Upper lobe of right lung (tissue), 1 donor: ENCODE measurements around the gene ABCC2. TPM values are rescaled to one million over a fixed set of nuclear protein-coding genes. Genes with fewer than 3 reads are reported as not detected.

Source experiments
- ATAC-seq: fragments of 200-7000 bp; cut with Tn5 transposase; one replicate; pipeline ENCODE4 v1.9.1; 2020; ENCODE audit warnings: mild to moderate bottlenecking, moderate library complexity
- DNase-seq: peaks from one replicate; pipeline ENCODE4 v3.0.0-alpha.2; 2020
- H3K27ac ChIP-seq: fragments of 200-600 bp; one replicate; pipeline ENCODE4 v1.8.0; 2022
- H3K27me3 ChIP-seq: fragments of 200-600 bp; one replicate; pipeline ENCODE4 v1.8.0; 2022; ENCODE audit warnings: mild to moderate bottlenecking
- H3K36me3 ChIP-seq: fragments of 200-600 bp; one replicate; pipeline ENCODE4 v1.8.0; 2022
- H3K4me1 ChIP-seq: fragments of 200-600 bp; one replicate; pipeline ENCODE4 v1.8.0; 2022
- H3K4me3 ChIP-seq: fragments of 200-600 bp; one replicate; pipeline ENCODE4 v1.8.0; 2022; ENCODE audit warnings: mild to moderate bottlenecking
- H3K9me3 ChIP-seq: fragments of 200-600 bp; one replicate; pipeline ENCODE4 v1.8.0; 2022
- CTCF ChIP-seq: fragments of 200-600 bp; IDR thresholded peaks from one replicate; pipeline ENCODE4 v1.8.0; 2022; ENCODE audit warnings: antibody characterized with exemption
- intact Hi-C: fragments of 100-400 bp; cut with DNase I; formaldehyde crosslinking; loops from one replicate; pipeline ENCODE4 v1.11.0; 2022
- total RNA-seq: library from RNA; stranded (reverse); fragmentation: NEBNext Ultra II Directional; extraction: Animal tissue kit (Norgen Biotek cat#: 25700); gene quantifications from one replicate; pipeline ENCODE4 v1.2.1, GENCODE V29; 2021
- donor health status: DM: no; HTN: yes; CAD: no; lungs with severe emphysema.

The ABCC2 gene
- total RNA-seq, 1 donor from 2014 or later, result 1.1 TPM

GRCh38 chr10:99812177-99812576 is 29.7 kb downstream of the ABCC2 start:
- Histone ChIP-seq H3K27me3 (no peaks in the 10 kb centered on the region), H3K36me3 (no peaks in the 10 kb centered on the region), H3K4me1 (no peaks in the 10 kb centered on the region), H3K9me3 (no peaks in the 10 kb centered on the region), H3K27ac (no peak overlapping the region), H3K4me3 (no peak overlapping the region)
- DNase-seq, result no peak
- no peak for TF ChIP-seq CTCF
- ATAC-seq, result no peak
- intact Hi-C loops, result no loop called here

GRCh38 chr10:99814143-99814542 is 31.7 kb downstream of the ABCC2 start:
- DNase-seq (no peak), ATAC-seq (no peak)
- Histone ChIP-seq H3K4me1 (no peaks in the 10 kb centered on the region), H3K4me3 (no peak overlapping the region), H3K36me3 (no peaks in the 10 kb centered on the region), H3K27me3 (no peaks in the 10 kb centered on the region), H3K9me3 (no peaks in the 10 kb centered on the region), H3K27ac (no peak overlapping the region)
- intact Hi-C loops, result no loop called here
- TF ChIP-seq CTCF, result no peak

GRCh38 chr10:99815621-99816020 is 33.2 kb downstream of the ABCC2 start:
- intact Hi-C loops, result no loop called here
- DNase-seq, result no peak

GRCh38 chr10:99827936-99828335 is 45.5 kb downstream of the ABCC2 start:
- no peak overlapping the region for H3K4me3 ChIP-seq
- intact Hi-C loops, result no loop called here
- H3K27me3 ChIP-seq, result no peaks in the 10 kb centered on the region
- no peak overlapping the region for H3K27ac ChIP-seq
- no peaks in the 10 kb centered on the region for H3K4me1 ChIP-seq
- DNase-seq (no peak), ATAC-seq (no peak)
- TF ChIP-seq CTCF, result no peak
- H3K36me3 ChIP-seq, result no peaks in the 10 kb centered on the region
- H3K9me3 ChIP-seq, result no peaks in the 10 kb centered on the region

More at GRCh38 chr10:99815621-99816020, 33.2 kb downstream of the ABCC2 start:
- Histone ChIP-seq H3K9me3 (no peaks in the 10 kb centered on the region), H3K4me3 (no peak overlapping the region), H3K27ac (no peak overlapping the region), H3K36me3 (no peaks in the 10 kb centered on the region), H3K4me1 (no peaks in the 10 kb centered on the region), H3K27me3 (no peaks in the 10 kb centered on the region)
- no peak for ATAC-seq
- TF ChIP-seq CTCF, result no peak

GRCh38 chr10:99828464-99828863 is 46.0 kb downstream of the ABCC2 start:
- DNase-seq (no peak), ATAC-seq (no peak)
- TF ChIP-seq CTCF, result no peak
- intact Hi-C loops, result no loop called here
- H3K9me3 ChIP-seq, result no peaks in the 10 kb centered on the region
- no peak overlapping the region for H3K27ac ChIP-seq
- no peaks in the 10 kb centered on the region for H3K27me3 ChIP-seq
- no peaks in the 10 kb centered on the region for H3K4me1 ChIP-seq
- H3K4me3 ChIP-seq, result no peak overlapping the region
- H3K36me3 ChIP-seq, result no peaks in the 10 kb centered on the region

- no peaks in the 10 kb centered on the region for H3K4me1 ChIP-seq
- H3K36me3 ChIP-seq, result no peaks in the 10 kb centered on the region
- DNase-seq (no peak), ATAC-seq (no peak)
- no peak overlapping the region for H3K27ac ChIP-seq
- H3K4me3 ChIP-seq, result no peak overlapping the region
- intact Hi-C loops, result no loop called here
- H3K9me3 ChIP-seq, result no peaks in the 10 kb centered on the region
- H3K27me3 ChIP-seq, result no peaks in the 10 kb centered on the region
- no peak for TF ChIP-seq CTCF
Observed at GRCh38 chr10:99832439-99832838, 50.0 kb downstream of the ABCC2 start.
